ENCODE results near the gene NOS1AP. TPM values are rescaled to one million over a fixed set of nuclear protein-coding genes. Genes with fewer than 3 reads are reported as not detected.

Gene NOS1AP
- total and polyA plus RNA-seq, 2 donors (not counting 3 experiments of a cell fraction or from before 2014, with no cell fraction given) = 1.3 to 5.4 TPM

- FAIRE-seq (no peak), DNase-seq (ENCODE audit: low read depth, low spot score) (no peak)
- H4K20me1 ChIP-seq (replicated peaks; ENCODE audit: control insufficient read depth, extremely low read depth, insufficient read depth, low read length) = no peaks in the 10 kb centered on the region
- no peaks in the 10 kb centered on the region for H3K9me1 ChIP-seq (replicated peaks; ENCODE audit: control insufficient read depth, extremely low read depth, insufficient read depth, low read length)
- no peak overlapping the region for H3K9ac ChIP-seq (replicated peaks; ENCODE audit: extremely low read depth, insufficient read depth, low read length)
- intact Hi-C loops (cut with micrococcal nuclease) (no loop called here), dilution Hi-C loops (cut with MboI; ENCODE audit: extremely low pct_ligation_motif_present, low sequenced_read_pairs) (no loop called here)
- TF ChIP-seq GATA2 (IDR thresholded peaks at IDR 0.05; ENCODE audit: insufficient read depth, insufficient read length, low read depth, low read length) (no peak), POLR2A (IDR thresholded peaks at IDR 0.05; ENCODE audit: low read depth, low read length) (no peak)
- no peak overlapping the region for H3K27ac ChIP-seq (ENCODE audit: insufficient read depth, low read depth, low read length)
- no peaks in the 10 kb centered on the region for H3K79me2 ChIP-seq (ENCODE audit: control insufficient read depth, insufficient read depth, low read length)
- no peak overlapping the region for H3K4me3 ChIP-seq (replicated peaks in 1 of 3; ENCODE audit: insufficient read depth in 1 of 3, low read depth in 1 of 3, low read length in 3 of 3)
- no peak overlapping the region for H2AFZ ChIP-seq (ENCODE audit: low read depth, low read length)
- no TSS peak for BruUV-seq (replicated peaks)
- POLR2A ChIA-PET = no interaction called here
- no peak overlapping the region for H3K4me2 ChIP-seq (ENCODE audit: insufficient read depth, low read length)
- no peaks in the 10 kb centered on the region for H3K4me1 ChIP-seq (ENCODE audit: control insufficient read depth, extremely low read depth, insufficient read depth, low read length)
- no peaks in the 10 kb centered on the region for H3K27me3 ChIP-seq (ENCODE audit: control insufficient read depth in 2 of 2, insufficient read depth in 2 of 2, low read length in 2 of 2)
- no peaks in the 10 kb centered on the region for H3K9me3 ChIP-seq (replicated peaks; ENCODE audit: control insufficient read depth, insufficient read depth, low read length)
- no peaks in the 10 kb centered on the region for H3K36me3 ChIP-seq (ENCODE audit: control insufficient read depth in 2 of 2, extremely low read depth in 1 of 2, insufficient read depth in 2 of 2, low read length in 2 of 2)
- CTCF ChIA-PET = interaction anchor here (0.7 to 2.8 kb wide), 5 partner anchors 9 to 185 kb away, joined by 3 to 7 read pairs (median 3); no protein-coding TSS in a partner anchor
These were observed 152.5 kb downstream of the NOS1AP start for GRCh38 chr1:162222014-162222413.

GRCh38 chr1:162222730-162223129, 153.2 kb downstream of the NOS1AP start:
- H2AFZ ChIP-seq (ENCODE audit: low read depth, low read length) = no peak overlapping the region
- ChIA-PET CTCF (interaction anchor here (0.7 to 2.8 kb wide), 5 partner anchors 10 to 186 kb away, joined by 3 to 7 read pairs (median 3); no protein-coding TSS in a partner anchor), POLR2A (no interaction called here)
- no peak for DNase-seq (ENCODE audit: low read depth, low spot score)
- no peaks in the 10 kb centered on the region for H3K36me3 ChIP-seq (ENCODE audit: control insufficient read depth in 2 of 2, extremely low read depth in 1 of 2, insufficient read depth in 2 of 2, low read length in 2 of 2)
- no peaks in the 10 kb centered on the region for H4K20me1 ChIP-seq (replicated peaks; ENCODE audit: control insufficient read depth, extremely low read depth, insufficient read depth, low read length)
- no TSS peak for BruUV-seq (replicated peaks)
- no peaks in the 10 kb centered on the region for H3K79me2 ChIP-seq (ENCODE audit: control insufficient read depth, insufficient read depth, low read length)
- dilution Hi-C loops (cut with MboI; ENCODE audit: extremely low pct_ligation_motif_present, low sequenced_read_pairs) (no loop called here), intact Hi-C loops (cut with micrococcal nuclease) (no loop called here)
- TF ChIP-seq, protein P1, sequence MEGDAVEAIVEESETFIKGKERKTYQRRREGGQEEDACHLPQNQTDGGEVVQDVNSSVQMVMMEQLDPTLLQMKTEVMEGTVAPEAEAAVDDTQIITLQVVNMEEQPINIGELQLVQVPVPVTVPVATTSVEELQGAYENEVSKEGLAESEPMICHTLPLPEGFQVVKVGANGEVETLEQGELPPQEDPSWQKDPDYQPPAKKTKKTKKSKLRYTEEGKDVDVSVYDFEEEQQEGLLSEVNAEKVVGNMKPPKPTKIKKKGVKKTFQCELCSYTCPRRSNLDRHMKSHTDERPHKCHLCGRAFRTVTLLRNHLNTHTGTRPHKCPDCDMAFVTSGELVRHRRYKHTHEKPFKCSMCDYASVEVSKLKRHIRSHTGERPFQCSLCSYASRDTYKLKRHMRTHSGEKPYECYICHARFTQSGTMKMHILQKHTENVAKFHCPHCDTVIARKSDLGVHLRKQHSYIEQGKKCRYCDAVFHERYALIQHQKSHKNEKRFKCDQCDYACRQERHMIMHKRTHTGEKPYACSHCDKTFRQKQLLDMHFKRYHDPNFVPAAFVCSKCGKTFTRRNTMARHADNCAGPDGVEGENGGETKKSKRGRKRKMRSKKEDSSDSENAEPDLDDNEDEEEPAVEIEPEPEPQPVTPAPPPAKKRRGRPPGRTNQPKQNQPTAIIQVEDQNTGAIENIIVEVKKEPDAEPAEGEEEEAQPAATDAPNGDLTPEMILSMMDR (IDR thresholded peaks at IDR 0.05; ENCODE audit: extremely low read depth in 1 of 2, insufficient read depth in 1 of 2, low read depth in 1 of 2, low read length in 2 of 2) = no peak
- TF ChIP-seq EZH2 (IDR thresholded peaks at IDR 0.05; ENCODE audit: borderline replicate concordance, low read depth, low read length, severe bottlenecking) (no peak), GATA2 (IDR thresholded peaks at IDR 0.05; ENCODE audit: insufficient read depth, insufficient read length, low read depth, low read length) (no peak), POLR2AphosphoS5 (IDR thresholded peaks at IDR 0.05; ENCODE audit: insufficient read depth, low read depth, low read length) (no peak), MYC (IDR thresholded peaks at IDR 0.05; ENCODE audit: low read depth, low read length) (no peak)
- H3K9me1 ChIP-seq (replicated peaks; ENCODE audit: control insufficient read depth, extremely low read depth, insufficient read depth, low read length) = no peaks in the 10 kb centered on the region
- H3K4me3 ChIP-seq (replicated peaks in 1 of 3; ENCODE audit: insufficient read depth in 1 of 3, low read depth in 1 of 3, low read length in 3 of 3) = no peak overlapping the region
- FAIRE-seq = no peak
- no peak overlapping the region for H3K27ac ChIP-seq (ENCODE audit: insufficient read depth, low read depth, low read length)
- no peaks in the 10 kb centered on the region for H3K9me3 ChIP-seq (replicated peaks; ENCODE audit: control insufficient read depth, insufficient read depth, low read length)
- H3K4me2 ChIP-seq (ENCODE audit: insufficient read depth, low read length) = no peak overlapping the region
- H3K4me1 ChIP-seq (ENCODE audit: control insufficient read depth, extremely low read depth, insufficient read depth, low read length) = no peaks in the 10 kb centered on the region
- H3K27me3 ChIP-seq (ENCODE audit: control insufficient read depth in 2 of 2, insufficient read depth in 2 of 2, low read length in 2 of 2) = no peaks in the 10 kb centered on the region
- H3K9ac ChIP-seq (replicated peaks; ENCODE audit: extremely low read depth, insufficient read depth, low read length) = no peak overlapping the region
